HG03045 (cell line): ENCODE results near the gene PRKCH.

ENCODE experiments used
- ATAC-seq: cut with Tn5 transposase; IDR thresholded peaks from one replicate; pipeline ENCODE4 v1.9.1; 2021; ENCODE audit warnings: mild to moderate bottlenecking, moderate library complexity; ENCODE audit not compliant: unreplicated experiment

Gene PRKCH

DNA sequence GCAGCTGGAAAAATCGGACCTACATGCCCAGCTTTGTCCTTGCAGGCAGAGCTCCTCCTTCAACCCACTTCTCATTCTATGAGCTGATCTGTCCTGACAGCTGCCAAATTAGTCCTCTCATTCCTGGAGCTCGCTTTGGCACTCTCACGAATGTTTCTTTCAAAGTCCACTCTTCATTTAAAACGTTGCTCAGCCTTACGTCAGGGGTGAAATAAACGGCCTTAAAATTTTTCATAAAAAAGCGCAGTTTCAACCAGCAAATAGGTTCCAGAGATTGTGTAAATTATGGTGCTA lies 253.1 kb downstream of the PRKCH start:
- no peak for ATAC-seq

GRCh38 chr14:61575126-61575525 lies 253.7 kb downstream of the PRKCH start:
- ATAC-seq: no peak

GRCh38 chr14:61575551-61576150 lies 254.3 kb downstream of the PRKCH start:
- ATAC-seq: no peak

DNA sequence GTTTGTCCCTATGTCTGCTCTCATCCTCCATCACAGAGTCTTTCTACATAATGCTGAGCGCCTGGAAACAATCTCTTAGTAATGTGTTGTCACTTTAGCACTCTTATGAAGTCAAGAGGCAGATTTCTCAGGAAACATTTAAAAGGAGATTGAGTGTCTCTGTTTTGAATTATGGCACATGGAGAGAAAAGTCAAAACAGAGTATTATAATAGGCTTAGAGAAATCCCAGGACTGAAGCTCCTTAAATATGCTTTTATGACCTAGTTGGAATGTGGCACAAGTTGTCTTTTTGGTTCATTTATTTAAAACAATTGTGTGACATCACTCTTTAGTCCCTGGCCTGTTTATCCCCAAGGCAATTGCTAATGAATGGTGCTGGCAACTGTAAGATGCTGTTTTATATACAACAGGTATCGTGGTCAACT lies 256.1 kb downstream of the PRKCH start:
- ATAC-seq: no peak

GRCh38 chr14:61578745-61579144 lies 257.4 kb downstream of the PRKCH start:
- no peak for ATAC-seq

DNA sequence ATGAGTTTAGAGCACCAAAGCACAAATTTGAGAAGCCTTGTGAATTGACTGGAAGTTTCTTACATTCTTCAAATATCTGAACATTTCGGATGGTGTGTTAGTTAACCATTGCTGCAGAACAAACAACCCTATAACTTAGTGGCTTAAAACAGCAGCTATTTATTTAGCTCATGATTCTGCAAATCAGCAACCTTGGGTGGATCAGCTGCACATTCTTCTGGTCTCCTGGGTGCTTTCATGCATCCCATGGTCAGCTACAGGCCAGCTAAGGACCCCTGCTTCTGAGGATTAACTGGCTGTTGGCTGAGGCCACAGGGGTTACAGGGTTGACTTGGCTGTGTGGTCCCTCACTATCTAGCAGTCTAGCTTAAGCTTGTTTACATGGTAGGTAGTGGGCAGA lies 260.0 kb downstream of the PRKCH start:
- ATAC-seq: no peak

DNA sequence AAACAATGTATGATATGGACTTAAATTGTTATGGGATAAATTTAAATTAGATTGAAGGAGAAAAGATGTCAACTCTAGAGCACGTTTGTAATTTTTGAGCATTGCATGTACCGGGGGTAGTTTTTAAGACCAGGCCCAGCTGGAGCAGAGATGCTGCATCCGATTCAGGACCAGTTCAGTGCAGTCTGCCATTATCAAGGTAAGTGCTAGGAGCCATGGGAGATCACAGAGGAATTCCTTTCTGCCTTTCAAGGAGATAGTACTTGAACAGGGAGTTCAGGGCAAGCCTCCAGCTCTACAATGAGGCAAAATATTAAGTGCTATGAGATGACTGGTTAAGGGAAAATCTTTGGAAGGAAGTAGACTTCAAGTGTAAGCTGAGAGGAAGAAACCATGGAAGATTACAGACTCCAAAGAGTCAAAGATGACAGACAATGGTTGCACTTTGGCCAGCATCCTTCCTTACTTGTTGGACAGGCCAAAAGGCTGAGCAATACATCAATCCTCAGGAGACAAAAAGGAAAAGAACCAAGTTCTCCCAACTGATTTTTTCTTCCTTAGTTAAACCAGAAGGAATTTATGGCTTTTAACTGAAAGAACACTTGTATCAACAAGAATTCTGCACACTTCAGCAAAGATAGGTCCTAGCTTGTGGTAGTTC lies 260.7 kb downstream of the PRKCH start:
- ATAC-seq: no peak

DNA sequence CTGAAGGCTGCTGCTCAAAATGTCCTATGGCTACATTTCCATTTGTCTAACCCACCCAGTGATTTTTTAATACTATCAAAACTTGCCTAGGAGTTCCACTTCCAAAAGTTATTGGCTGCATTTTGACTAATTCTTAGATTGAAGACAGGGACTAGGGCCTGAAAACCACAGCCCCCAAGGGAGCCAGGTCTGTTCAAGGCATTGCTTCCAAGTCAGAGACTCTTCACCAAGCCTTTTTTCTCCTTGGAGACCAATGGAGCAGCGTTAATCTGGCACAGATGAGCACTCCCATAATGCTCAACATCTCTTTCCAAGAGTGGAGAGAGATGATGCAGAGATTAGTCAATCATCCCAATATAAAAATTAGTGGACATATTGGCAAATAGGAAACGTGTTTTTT lies 261.4 kb downstream of the PRKCH start:
- ATAC-seq: no peak

GRCh38 chr14:61584331-61584741 lies 263.0 kb downstream of the PRKCH start:
- ATAC-seq: no peak

DNA sequence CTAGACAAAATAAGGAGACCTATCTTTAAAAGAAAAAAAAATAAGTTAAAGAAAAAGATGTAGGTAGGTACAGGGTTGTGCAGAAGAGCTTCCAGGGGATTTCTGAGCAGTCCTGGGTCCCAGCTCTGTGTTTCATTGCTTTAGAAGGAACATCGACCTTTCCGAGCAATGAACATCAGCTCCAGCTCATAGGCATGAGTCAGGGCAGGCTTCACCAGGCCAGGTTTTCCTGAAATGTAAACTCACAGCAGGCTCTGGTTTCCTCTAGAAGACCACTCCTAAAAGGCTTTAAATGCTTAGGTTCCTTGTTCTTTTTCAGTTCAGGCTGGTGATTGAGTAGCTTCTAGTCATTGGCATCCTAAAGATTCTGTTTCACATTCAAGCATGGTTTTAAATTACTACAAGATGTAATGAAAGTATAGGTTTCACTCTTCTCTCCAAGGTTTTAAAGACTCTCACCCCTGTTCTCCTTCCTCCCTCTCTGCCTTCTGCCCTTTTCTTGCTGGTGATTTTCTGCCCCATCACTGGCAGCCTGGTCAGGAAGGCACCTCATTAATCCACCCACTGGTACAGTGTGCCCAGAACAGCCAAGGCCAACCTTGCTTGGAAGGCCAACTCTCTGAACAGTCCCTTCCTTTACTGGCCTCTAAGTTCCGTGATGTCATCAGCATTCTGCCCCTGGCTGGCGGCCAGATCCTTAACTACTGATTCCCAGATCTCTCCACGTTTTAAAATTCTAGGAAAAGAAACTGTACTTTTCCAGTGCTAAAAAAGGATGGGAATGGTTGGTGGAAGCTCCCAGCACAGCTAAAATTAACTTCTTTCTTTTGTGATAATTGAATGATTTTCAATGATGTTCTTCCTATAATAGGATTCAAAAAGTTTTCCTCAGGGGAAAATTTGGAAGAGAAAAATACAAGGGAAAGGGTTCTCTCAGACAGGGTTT lies 264.5 kb downstream of the PRKCH start:
- ATAC-seq: no peak

- no peak for ATAC-seq
Measured at GRCh38 chr14:61586544-61587055, 265.2 kb downstream of the PRKCH start.

- ATAC-seq: no peak
Measured at GRCh38 chr14:61587081-61587713, 265.8 kb downstream of the PRKCH start.

DNA sequence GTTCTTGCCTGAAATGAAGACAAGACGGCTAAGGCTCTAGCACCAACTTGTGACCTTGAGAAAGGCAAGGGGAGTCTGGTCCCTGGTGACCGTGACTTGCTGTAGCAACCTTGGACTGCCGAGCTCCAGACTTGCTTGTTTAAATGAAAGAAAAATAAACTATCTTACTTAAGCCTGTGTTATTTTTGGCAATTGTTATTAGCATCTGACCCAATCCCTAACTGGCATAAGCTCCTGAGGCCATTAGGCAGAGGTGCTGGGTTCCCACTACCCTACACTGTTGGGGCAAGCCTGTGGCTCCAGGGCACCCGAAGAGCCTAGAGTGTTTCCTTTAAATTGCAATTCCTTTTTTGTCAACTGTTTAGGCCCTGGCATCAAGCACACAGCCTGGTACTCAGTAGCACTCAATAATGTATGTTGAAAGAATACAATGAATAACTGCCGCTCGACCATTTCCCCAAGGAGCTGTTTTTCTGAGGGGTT lies 267.1 kb downstream of the PRKCH start:
- no peak for ATAC-seq

DNA sequence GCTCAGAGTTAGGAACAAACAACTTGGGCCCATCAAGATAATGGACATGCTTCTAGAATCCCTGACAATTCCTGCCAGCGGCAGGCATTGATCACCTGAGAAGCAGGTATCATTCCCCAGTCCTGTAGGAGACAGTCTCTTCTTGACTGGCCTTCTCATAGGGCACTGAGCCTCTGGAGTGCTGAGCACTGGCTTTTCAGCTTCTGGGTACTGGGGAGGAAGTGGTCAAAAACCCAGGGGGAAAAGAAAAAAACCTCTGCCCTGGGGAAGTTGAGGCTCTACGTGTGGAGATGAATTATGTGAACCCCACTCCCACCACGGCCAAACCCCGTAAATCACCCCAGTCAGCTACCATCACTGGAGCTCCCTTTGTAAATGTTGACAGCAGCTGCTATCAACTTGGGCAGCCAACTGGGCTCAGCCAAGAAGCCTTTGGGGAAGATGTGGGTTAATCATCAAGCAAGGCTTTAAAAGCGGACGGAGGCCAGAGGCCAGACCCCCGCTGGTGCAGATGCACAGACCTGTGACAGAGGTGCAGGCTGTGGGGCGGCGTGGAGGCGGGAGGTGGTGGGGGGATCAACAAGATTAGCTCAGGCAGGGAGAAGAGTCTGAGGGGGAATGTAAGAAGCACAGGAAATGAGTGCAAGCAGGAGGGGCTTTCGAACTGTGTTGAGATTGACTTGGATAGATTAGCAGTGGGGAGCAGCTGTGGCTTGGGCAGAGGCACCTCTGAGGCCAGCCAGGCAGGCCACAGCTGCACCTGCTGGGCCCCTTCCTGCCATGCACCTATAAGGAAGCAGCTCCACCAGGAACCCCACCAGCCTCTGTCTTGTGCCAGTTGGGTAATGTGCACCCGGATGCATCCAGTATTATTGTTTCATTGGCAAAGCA lies 268.6 kb downstream of the PRKCH start:
- no peak for ATAC-seq

GRCh38 chr14:61591862-61592261 lies 270.5 kb downstream of the PRKCH start:
- no peak for ATAC-seq

DNA sequence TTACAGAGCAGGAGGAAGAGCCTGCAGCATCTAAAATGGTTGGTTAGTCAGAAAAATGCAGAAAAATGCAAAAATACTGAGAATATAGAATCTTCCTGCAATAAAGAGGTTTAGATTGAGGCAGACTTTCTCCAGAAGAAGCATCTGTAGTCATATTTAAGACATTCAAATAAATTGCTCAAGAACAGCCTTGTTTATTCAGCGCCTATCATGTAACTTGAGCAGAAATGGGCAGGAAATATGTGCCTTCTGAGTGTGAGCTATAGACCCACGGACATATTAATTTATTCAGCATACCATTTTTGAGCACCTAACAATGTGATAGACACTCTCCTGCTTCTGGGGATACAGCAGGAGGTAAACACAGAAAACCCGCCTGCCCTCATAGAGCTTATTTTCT lies 272.0 kb downstream of the PRKCH start:
- ATAC-seq: no peak

GRCh38 chr14:61596990-61597389 lies 275.6 kb downstream of the PRKCH start:
- ATAC-seq: no peak

- ATAC-seq: no peak
Measured at GRCh38 chr14:61598980-61599379, 277.6 kb downstream of the PRKCH start.

DNA sequence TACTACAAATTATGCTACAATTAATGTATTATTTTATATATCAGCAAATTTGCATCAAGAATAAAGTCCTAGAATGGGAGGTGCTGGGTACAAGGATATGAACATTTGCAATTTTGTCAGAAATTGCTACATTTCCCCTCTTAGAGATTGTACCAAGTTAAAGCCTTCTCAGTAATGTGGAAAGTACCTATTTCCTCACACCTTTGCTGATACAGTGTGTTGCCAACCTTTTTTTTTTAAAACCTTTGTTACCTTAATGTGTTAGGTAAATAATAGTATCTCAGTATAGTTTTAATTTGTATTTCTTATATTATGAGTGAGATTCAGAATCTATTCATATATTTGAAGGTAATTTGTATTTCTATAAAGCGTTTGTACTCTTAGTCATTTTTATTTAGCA lies 278.6 kb downstream of the PRKCH start:
- no peak for ATAC-seq
